ENCODE measurements around the gene ELN.

DNA sequence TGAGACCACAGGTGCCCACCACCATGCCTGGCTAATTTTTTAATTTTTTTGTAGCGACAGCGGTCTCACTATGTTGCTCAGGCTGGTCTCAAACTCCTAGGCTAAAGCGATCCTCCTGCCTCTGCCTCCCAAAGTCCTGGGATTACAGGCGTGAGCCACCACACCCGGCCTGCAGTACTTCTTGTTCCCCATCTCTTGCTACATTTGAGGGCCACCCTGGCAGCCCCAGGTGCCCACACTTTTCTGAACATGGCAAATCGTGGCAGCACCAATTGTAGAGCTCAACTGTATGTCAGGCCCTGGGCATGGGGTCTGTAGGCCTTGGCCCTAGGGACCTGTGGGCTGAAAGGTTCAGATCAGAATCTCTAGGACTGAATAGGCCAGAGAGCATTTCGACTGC, 30.5 kb downstream of the ELN start:
- TF ChIP-seq EZH2 (IDR thresholded peaks at IDR 0.05; ENCODE audit: borderline replicate concordance), result no peak
- TF ChIP-seq, protein P1, sequence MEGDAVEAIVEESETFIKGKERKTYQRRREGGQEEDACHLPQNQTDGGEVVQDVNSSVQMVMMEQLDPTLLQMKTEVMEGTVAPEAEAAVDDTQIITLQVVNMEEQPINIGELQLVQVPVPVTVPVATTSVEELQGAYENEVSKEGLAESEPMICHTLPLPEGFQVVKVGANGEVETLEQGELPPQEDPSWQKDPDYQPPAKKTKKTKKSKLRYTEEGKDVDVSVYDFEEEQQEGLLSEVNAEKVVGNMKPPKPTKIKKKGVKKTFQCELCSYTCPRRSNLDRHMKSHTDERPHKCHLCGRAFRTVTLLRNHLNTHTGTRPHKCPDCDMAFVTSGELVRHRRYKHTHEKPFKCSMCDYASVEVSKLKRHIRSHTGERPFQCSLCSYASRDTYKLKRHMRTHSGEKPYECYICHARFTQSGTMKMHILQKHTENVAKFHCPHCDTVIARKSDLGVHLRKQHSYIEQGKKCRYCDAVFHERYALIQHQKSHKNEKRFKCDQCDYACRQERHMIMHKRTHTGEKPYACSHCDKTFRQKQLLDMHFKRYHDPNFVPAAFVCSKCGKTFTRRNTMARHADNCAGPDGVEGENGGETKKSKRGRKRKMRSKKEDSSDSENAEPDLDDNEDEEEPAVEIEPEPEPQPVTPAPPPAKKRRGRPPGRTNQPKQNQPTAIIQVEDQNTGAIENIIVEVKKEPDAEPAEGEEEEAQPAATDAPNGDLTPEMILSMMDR (IDR thresholded peaks at IDR 0.05; ENCODE audit: poor library complexity), result no peak

Data from hepatocyte (in vitro differentiated cells).